Measurements from ENCODE around the gene ARID5B.

The ARID5B gene

GRCh38 chr10:61890430-61890829 lies 11.1 kb upstream of the ARID5B start:
- H3K27ac ChIP-seq = no peak overlapping the region
- DNase-seq (ENCODE audit: low spot score) = no peak
- TF ChIP-seq, protein P1, sequence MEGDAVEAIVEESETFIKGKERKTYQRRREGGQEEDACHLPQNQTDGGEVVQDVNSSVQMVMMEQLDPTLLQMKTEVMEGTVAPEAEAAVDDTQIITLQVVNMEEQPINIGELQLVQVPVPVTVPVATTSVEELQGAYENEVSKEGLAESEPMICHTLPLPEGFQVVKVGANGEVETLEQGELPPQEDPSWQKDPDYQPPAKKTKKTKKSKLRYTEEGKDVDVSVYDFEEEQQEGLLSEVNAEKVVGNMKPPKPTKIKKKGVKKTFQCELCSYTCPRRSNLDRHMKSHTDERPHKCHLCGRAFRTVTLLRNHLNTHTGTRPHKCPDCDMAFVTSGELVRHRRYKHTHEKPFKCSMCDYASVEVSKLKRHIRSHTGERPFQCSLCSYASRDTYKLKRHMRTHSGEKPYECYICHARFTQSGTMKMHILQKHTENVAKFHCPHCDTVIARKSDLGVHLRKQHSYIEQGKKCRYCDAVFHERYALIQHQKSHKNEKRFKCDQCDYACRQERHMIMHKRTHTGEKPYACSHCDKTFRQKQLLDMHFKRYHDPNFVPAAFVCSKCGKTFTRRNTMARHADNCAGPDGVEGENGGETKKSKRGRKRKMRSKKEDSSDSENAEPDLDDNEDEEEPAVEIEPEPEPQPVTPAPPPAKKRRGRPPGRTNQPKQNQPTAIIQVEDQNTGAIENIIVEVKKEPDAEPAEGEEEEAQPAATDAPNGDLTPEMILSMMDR (IDR thresholded peaks at IDR 0.05) = no peak
- H3K4me3 ChIP-seq = no peak overlapping the region

DNA sequence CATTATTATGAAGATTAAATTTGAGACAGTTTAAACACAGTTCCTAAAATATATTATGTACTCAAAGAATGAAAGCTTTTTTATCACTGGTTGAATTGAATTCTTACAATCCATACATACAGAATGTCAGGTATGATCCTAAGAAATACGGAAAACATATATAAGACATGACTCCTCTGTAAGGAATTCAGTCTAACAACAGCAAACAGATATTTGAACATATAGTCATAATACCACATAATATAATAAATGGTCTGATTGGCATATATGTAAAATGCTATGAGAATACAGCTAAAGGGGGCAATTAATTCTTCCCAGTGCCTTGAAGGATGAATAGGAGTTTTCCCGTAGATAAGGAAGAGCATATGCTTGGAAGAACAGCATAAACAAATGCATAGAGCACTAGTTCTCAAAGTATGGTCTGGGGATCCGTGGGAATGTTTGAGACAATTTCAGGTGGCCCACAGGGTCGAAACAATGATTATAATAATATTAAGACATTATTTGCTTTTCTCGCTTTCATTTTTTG lies 10.6 kb upstream of the ARID5B start:
- DNase-seq (ENCODE audit: low spot score) = no peak
- no peak overlapping the region for H3K27ac ChIP-seq
- H3K4me3 ChIP-seq = no peak overlapping the region
- TF ChIP-seq, protein P1 (IDR thresholded peaks at IDR 0.05) = no peak

- H3K27ac ChIP-seq = no peak overlapping the region
- H3K4me3 ChIP-seq = no peak overlapping the region
- TF ChIP-seq, protein P1 (IDR thresholded peaks at IDR 0.05) = no peak
- DNase-seq (ENCODE audit: low spot score) = no peak
Observed at GRCh38 chr10:61891906-61892585, 9.5 kb upstream of the ARID5B start.

GRCh38 chr10:61892961-61893360 lies 8.5 kb upstream of the ARID5B start:
- Histone ChIP-seq H3K27ac (no peak overlapping the region), H3K4me3 (no peak overlapping the region)
- TF ChIP-seq, protein P1 (IDR thresholded peaks at IDR 0.05) = no peak
- no peak for DNase-seq (ENCODE audit: low spot score)

- no peak overlapping the region for H3K4me3 ChIP-seq
- TF ChIP-seq, protein P1 (IDR thresholded peaks at IDR 0.05) = no peak
- no peak for DNase-seq (ENCODE audit: low spot score)
- no peak overlapping the region for H3K27ac ChIP-seq
Observed at GRCh38 chr10:61894133-61894532, 7.4 kb upstream of the ARID5B start.

DNA sequence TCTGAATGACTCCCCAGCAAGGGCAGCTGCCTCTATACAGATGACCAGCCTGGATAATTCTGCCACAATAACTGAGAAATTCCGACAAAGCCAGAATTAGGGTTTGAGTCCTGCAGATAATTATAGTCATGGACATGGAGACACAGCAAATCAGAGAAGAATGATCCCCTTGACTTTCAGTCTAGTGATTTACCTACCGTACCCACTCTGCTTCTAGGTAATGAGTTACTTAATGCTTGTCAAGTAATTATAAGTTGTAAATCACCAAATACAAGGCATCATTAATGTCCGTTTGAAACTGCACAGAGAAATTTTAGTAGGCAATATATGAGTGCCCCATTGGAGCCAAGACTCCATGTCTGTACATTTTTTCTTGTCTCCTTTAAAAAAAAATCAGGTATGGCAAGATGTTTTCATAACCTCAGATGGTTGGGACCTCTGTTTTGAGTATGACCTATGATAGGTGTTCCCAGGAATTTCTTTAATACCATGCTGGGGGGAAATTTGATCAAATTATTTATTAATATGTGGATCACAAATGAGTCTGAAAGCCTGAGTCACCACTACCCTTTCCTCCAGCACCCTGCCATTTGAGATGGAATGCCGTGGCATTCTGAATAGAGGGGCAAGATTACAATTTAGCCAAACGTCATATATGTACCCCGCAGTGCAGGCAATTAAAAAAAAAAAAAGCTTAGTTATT lies 5.5 kb upstream of the ARID5B start:
- Histone ChIP-seq H3K27ac (no peak overlapping the region), H3K4me3 (no peak overlapping the region)
- TF ChIP-seq, protein P1 (IDR thresholded peaks at IDR 0.05) = no peak
- no peak for DNase-seq (ENCODE audit: low spot score)
